K562 (cell line): ENCODE data around the gene CNKSR3. TPM values are rescaled to one million over a fixed set of nuclear protein-coding genes. Genes with fewer than 3 reads are reported as not detected.
A peak's percentile ranks its signal among the peaks of the same experiment; 100 is the strongest.

Experiments used
- ATAC-seq: fragments of 200-7000 bp; cut with Tn5 transposase; 3 replicates; pipeline ENCODE4 v1.9.1; 2020; ENCODE audit warnings: moderate library complexity
- BruUV-seq: library from RNA; stranded (reverse); fragments of 400-500 nt; replicated peaks from 2 replicates; lab custom pipeline; 2021; lab: Mats Ljungman, UMichigan
- CTCF ChIA-PET: fragments of 300-600 bp; formaldehyde crosslinking; extraction: SDS; loops from one replicate; lab custom pipeline; 2021; ENCODE audit warnings: low intra/inter-chr PET ratio; lab: Yijun Ruan, JAX
- POLR2A ChIA-PET: fragments of 300-600, 350-650 bp; sonication (Branson Sonifier 250); formaldehyde crosslinking; extraction: SDS; loops from one replicate; lab custom pipeline; 2021; ENCODE audit warnings: antibody characterized with exemption, inconsistent platforms; lab: Yijun Ruan, JAX
- DNase-seq, 4 experiments: peaks; one replicate each; pipeline versions ENCODE4 v3.0.0 to v3.0.0-alpha.2; 2011 to 2018; ENCODE audit warnings: low spot score in 3 of 4, mixed read lengths in 3 of 4; ENCODE audit errors: extremely low read depth in 1 of 4
- FAIRE-seq: peaks from 2 replicates; lab custom pipeline; 2011; peaks lifted over from hg19 to GRCh38; lab: Jason Lieb, UNC
- H2AFZ ChIP-seq: 2 replicates; pipeline ENCODE4 v1.6.0; 2011; ENCODE audit warnings: low read depth, low read length, control low read depth, inconsistent platforms
- H3K27ac ChIP-seq: fragments of 200-600 bp; 3 replicates; pipeline ENCODE4 v1.8.0; 2011; ENCODE audit warnings: low read depth, mild to moderate bottlenecking, control low read depth, inconsistent platforms, low read length, moderate library complexity, mixed read lengths; ENCODE audit errors: extremely low read depth
- H3K27me3 ChIP-seq, 2 experiments: fragments of 300-600 bp in 1 of 2; 2 replicates in 1 of 2; 3 replicates in 1 of 2; pipeline versions ENCODE4 v1.6.0 to v1.8.0; 2011; ENCODE audit warnings: inconsistent platforms in 2 of 2, low read length in 2 of 2, mild to moderate bottlenecking in 1 of 2, mixed read lengths in 1 of 2, moderate library complexity in 1 of 2; ENCODE audit not compliant: control insufficient read depth in 2 of 2, insufficient read depth in 2 of 2
- H3K36me3 ChIP-seq: fragments of 300-600 bp; 3 replicates; pipeline ENCODE4 v1.8.0; 2011; ENCODE audit warnings: mild to moderate bottlenecking, low read length, inconsistent platforms; ENCODE audit not compliant: control insufficient read depth, insufficient read depth
- H3K4me1 ChIP-seq, 2 experiments: fragments of 200-600 bp in 1 of 2; replicated peaks in 1 of 2; 2 replicates in 1 of 2; 3 replicates in 1 of 2; pipeline versions ENCODE4 v1.5.1 to v1.8.0; 2011; ENCODE audit warnings: inconsistent platforms in 2 of 2, low read length in 2 of 2, mild to moderate bottlenecking in 1 of 2, mixed read lengths in 1 of 2, moderate library complexity in 1 of 2; ENCODE audit not compliant: control insufficient read depth in 2 of 2, insufficient read depth in 2 of 2
- H3K4me2 ChIP-seq: 2 replicates; pipeline ENCODE4 v1.6.1; 2011; ENCODE audit warnings: low read length, control low read depth, inconsistent platforms, mixed read lengths; ENCODE audit not compliant: insufficient read depth
- H3K4me3 ChIP-seq: fragments of 200-600 bp; sonication (generic), shearing (Covaris generic); 2 replicates; pipeline ENCODE4 v1.5.1; 2016; ENCODE audit warnings: control low read depth, inconsistent platforms
- H3K79me2 ChIP-seq: fragments of 200-600 bp; 3 replicates; pipeline ENCODE4 v1.8.0; 2011; ENCODE audit warnings: low read length, inconsistent platforms; ENCODE audit not compliant: control insufficient read depth, insufficient read depth
- H3K9ac ChIP-seq, 2 experiments: 2 replicates each; pipeline versions ENCODE4 v1.6.0 to v1.6.1; 2011; ENCODE audit warnings: low read depth in 2 of 2, low read length in 2 of 2, control low read depth in 1 of 2, inconsistent platforms in 1 of 2, mild to moderate bottlenecking in 1 of 2, mixed read lengths in 1 of 2; ENCODE audit not compliant: insufficient read depth in 1 of 2
- H3K9me1 ChIP-seq: one replicate; pipeline ENCODE4 v1.6.0; 2011; ENCODE audit warnings: inconsistent platforms, mild to moderate bottlenecking, low read length, moderate library complexity; ENCODE audit not compliant: control insufficient read depth, insufficient read depth
- H3K9me3 ChIP-seq: replicated peaks from 2 replicates; pipeline ENCODE4 v1.5.1; 2011; ENCODE audit warnings: low read depth, low read length, inconsistent platforms; ENCODE audit not compliant: control insufficient read depth, insufficient read depth
- H4K20me1 ChIP-seq: replicated peaks from 2 replicates; pipeline ENCODE4 v1.6.1; 2011; ENCODE audit warnings: low read length, inconsistent platforms, mixed read lengths; ENCODE audit not compliant: control insufficient read depth, insufficient read depth
- CBX3 ChIP-seq, 2 experiments: IDR thresholded peaks; 1 replicate in 1 of 2; 2 replicates in 1 of 2; pipeline ENCODE4 v1.6.1; 2012; ENCODE audit warnings: inconsistent platforms in 2 of 2, low read length in 2 of 2, borderline replicate concordance in 1 of 2, control low read depth in 1 of 2
- CHD1 ChIP-seq: fragments of 200-600 bp; sonication (generic); IDR thresholded peaks from one replicate; pipeline ENCODE4 v1.6.1; 2012; ENCODE audit warnings: mild to moderate bottlenecking, moderate library complexity, low read length, inconsistent platforms
- DEAF1 ChIP-seq: fragments of 450-650 bp; formaldehyde crosslinking; IDR thresholded peaks from 2 replicates; pipeline ENCODE4 v1.4.0; 2020; ENCODE audit warnings: mild to moderate bottlenecking, moderate library complexity
- E2F6 ChIP-seq, 2 experiments: IDR thresholded peaks; 2 replicates each; pipeline ENCODE4 v1.6.1; 2011; ENCODE audit warnings: borderline replicate concordance in 1 of 2, control low read depth in 1 of 2, low read depth in 1 of 2, low read length in 1 of 2, mild to moderate bottlenecking in 1 of 2, mixed read lengths in 1 of 2, moderate library complexity in 1 of 2; ENCODE audit not compliant: insufficient read depth in 1 of 2, insufficient read length in 1 of 2, poor library complexity in 1 of 2, severe bottlenecking in 1 of 2; ENCODE audit errors: extremely low read depth in 1 of 2
- FOXK1 ChIP-seq: sonication (generic); formaldehyde crosslinking; IDR thresholded peaks from 2 replicates; pipeline ENCODE4 v1.8.0; 2022; ENCODE audit warnings: missing genetic modification reagents, mild to moderate bottlenecking, borderline replicate concordance
- HMGXB4 ChIP-seq: sonication (generic); formaldehyde crosslinking; IDR thresholded peaks from 2 replicates; pipeline ENCODE4 v1.8.1; 2023; ENCODE audit warnings: mild to moderate bottlenecking, missing genetic modification reagents
- SRSF9 ChIP-seq: fragments of 200-400 bp; formaldehyde crosslinking; IDR thresholded peaks from 2 replicates; pipeline ENCODE4 v1.6.1; 2017; ENCODE audit warnings: low read depth, low read length, borderline replicate concordance
- YY1 ChIP-seq, 3 experiments: IDR thresholded peaks; 2 replicates each; pipeline ENCODE4 v1.6.1; 2011; ENCODE audit warnings: low read length in 2 of 3, mild to moderate bottlenecking in 2 of 3, moderate library complexity in 2 of 3, borderline replicate concordance in 1 of 3, control low read depth in 1 of 3, low read depth in 1 of 3; ENCODE audit not compliant: insufficient read depth in 3 of 3, insufficient replicate concordance in 2 of 3, control insufficient read depth in 1 of 3, insufficient read length in 1 of 3; ENCODE audit errors: extremely low read depth in 1 of 3
- ZNF592 ChIP-seq: fragments of 450-650 bp; IDR thresholded peaks from 2 replicates; pipeline ENCODE4 v1.6.1; 2017; ENCODE audit warnings: antibody characterized with exemption, mild to moderate bottlenecking
- WGBS: fragments of 100-300 bp; shearing (Covaris generic); methylation state at CpG from one replicate; pipeline ENCODE4 v1.1.6; 2016; ENCODE audit warnings: low coverage, mixed read lengths; ENCODE audit not compliant: insufficient coverage; ENCODE audit errors: missing lambda C conversion rate; 5-methylcytosine and 5-hydroxymethylcytosine counted together
- in situ Hi-C: fragments of 300-500 bp; cut with MboI; formaldehyde crosslinking; loops from 4 replicates; pipeline ENCODE4 v1.15.0; 2018; ENCODE audit warnings: inconsistent platforms, mixed read lengths
- intact Hi-C: fragments of 100-400 bp; cut with micrococcal nuclease; formaldehyde crosslinking; loops from 2 replicates; pipeline ENCODE4 v1.14.2; 2022
- polyA plus RNA-seq, 8 experiments: library from polyadenylated mRNA; depleted of rRNA in 4 of 8; stranded (reverse) in 5 of 8; unstranded in 3 of 8; fragments of >200 nt; fragmentation: Nextera tagmentation in 2 of 8; fragmentation: Illumina TruSeq in 1 of 8; extraction: Ambion mirVana in 2 of 8; extraction: Trizol in 1 of 8; gene quantifications; 2 replicates each; pipeline versions ENCODE4 v1.2.1 to v1.2.3, GENCODE V29; 2011 to 2014; ENCODE audit warnings: inconsistent platforms in 1 of 8, missing spikeins in 1 of 8
- total RNA-seq, 7 experiments: library from RNA; depleted of rRNA in 6 of 7; stranded (reverse); fragments of >200 nt in 6 of 7; fragmentation: Illumina TruSeq in 2 of 7; extraction: Trizol in 2 of 7; gene quantifications; 2 replicates each; pipeline versions ENCODE4 v1.2.1 to v1.2.3, GENCODE V29; 2011 to 2021; ENCODE audit warnings: low replicate concordance in 1 of 7
- TF ChIP-seq, protein P1 (sequence below): fragments of 250-450 bp; sonication (Bioruptor Pico); IDR thresholded peaks from 2 replicates; pipeline ENCODE4 v1.6.1; 2021; ENCODE audit warnings: mild to moderate bottlenecking

Gene CNKSR3
- total and polyA plus RNA-seq, 9 of the 15 experiments (the other 6 are each of a cell fraction or from before 2014, with no cell fraction given), result 4.5 to 29.6 (median 9.5) TPM

DNA sequence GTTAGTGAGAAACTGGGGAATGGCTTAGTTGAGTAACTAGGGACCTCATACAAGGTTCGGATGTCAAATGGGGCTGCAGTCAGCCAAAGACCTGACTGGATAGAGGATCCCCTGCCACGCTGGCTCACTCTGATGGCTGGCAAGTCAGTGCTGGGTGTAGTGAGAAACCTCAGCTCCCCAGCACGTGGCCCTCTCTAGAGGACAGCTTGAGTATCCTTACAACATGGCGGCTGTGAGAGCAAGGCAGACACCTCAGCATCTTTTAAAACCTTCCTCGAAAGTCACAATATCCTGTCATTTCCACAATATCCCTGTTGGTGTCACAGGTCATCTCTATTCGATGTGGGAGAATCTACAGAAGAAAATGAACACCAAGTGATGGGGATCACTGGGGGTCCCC lies 127.2 kb downstream of the CNKSR3 start:
- CTCF ChIA-PET, result no interaction called here
- FAIRE-seq, result no peak
- 8% methylated on average over 6 of the region's 6 CpGs for WGBS
- TF ChIP-seq YY1 (IDR thresholded peaks at IDR 0.05; ENCODE audit: borderline replicate concordance in 1 of 3, control insufficient read depth in 1 of 3, extremely low read depth in 1 of 3, insufficient read depth in 3 of 3, insufficient read length in 1 of 3, insufficient replicate concordance in 2 of 3, low read depth in 1 of 3, low read length in 2 of 3) (peak in 2 of 3 experiments; percentile 52 to 84), SRSF9 (no peak), CHD1 (no peak), CBX3 (IDR thresholded peaks at IDR 0.05; ENCODE audit: borderline replicate concordance in 1 of 2, low read length in 2 of 2) (peak in 1 of 2 experiments; percentile 69; a peak in 2 of 3 replicates), DEAF1 (no peak), ZNF592 (no peak), FOXK1 (no peak), HMGXB4 (CRISPR knock-in tag) (no peak), E2F6 (IDR thresholded peaks at IDR 0.05; ENCODE audit: borderline replicate concordance in 1 of 2, extremely low read depth in 1 of 2, insufficient read depth in 1 of 2, insufficient read length in 1 of 2, low read depth in 1 of 2, low read length in 1 of 2, poor library complexity in 1 of 2, severe bottlenecking in 1 of 2) (peak in 1 of 2 experiments; percentile 59)
- TF ChIP-seq, protein P1, sequence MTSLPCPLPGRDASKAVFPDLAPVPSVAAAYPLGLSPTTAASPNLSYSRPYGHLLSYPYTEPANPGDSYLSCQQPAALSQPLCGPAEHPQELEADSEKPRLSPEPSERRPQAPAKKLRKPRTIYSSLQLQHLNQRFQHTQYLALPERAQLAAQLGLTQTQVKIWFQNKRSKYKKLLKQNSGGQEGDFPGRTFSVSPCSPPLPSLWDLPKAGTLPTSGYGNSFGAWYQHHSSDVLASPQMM (CRISPR knock-in tag), result no peak

More for the DNA sequence above, 127.2 kb downstream of the CNKSR3 start:
- H3K9me1 ChIP-seq, result no peaks in the 10 kb centered on the region
- H3K4me3 ChIP-seq, result no peak overlapping the region
- no peaks in the 10 kb centered on the region for H3K79me2 ChIP-seq
- POLR2A ChIA-PET, result interaction anchor here (0.6 to 1.0 kb wide), 2 partner anchors 11 to 236 kb away, joined by 3 read pairs; no protein-coding TSS in a partner anchor
- ATAC-seq (no peak), DNase-seq (no peak)
- no peaks in the 10 kb centered on the region for H3K36me3 ChIP-seq
- peaks cover 3 to 12% of the 10 kb centered on the region in 2 experiments; a peak in 3 of 5 replicates for H3K27me3 ChIP-seq
- BruUV-seq, result no TSS peak
- no peak overlapping the region for H3K27ac ChIP-seq
- H3K9ac ChIP-seq, result no peak overlapping the region
- no peaks in the 10 kb centered on the region for H3K4me1 ChIP-seq
- no peaks in the 10 kb centered on the region for H3K9me3 ChIP-seq
- no peak overlapping the region for H3K4me2 ChIP-seq
- intact Hi-C loops (no loop called here), in situ Hi-C loops (no loop called here)
- H4K20me1 ChIP-seq, result 0 out of 2 replicates have a peak, but pooled peaks cover 3% of the 10 kb centered on the region
- H2AFZ ChIP-seq, result no peak overlapping the region
